ENCODE results near the gene PADI1.

The PADI1 gene

GRCh38 chr1:17222557-17222956 is 17.6 kb downstream of the PADI1 start:
- Histone ChIP-seq H2AFZ (ENCODE audit: low read depth, low read length, severe bottlenecking) (no peak overlapping the region), H3K4me3 (ENCODE audit: insufficient read depth, low read length, poor library complexity, severe bottlenecking) (no peak overlapping the region), H3K27ac (ENCODE audit: low read depth, low read length) (no peak overlapping the region), H3K4me2 (ENCODE audit: low read depth, low read length, poor library complexity, severe bottlenecking) (no peak overlapping the region), H3F3A (ENCODE audit: insufficient read depth) (no peaks in the 10 kb centered on the region), H3K36me3 (ENCODE audit: low read length) (no peaks in the 10 kb centered on the region), H3K9ac (ENCODE audit: low read length) (no peak overlapping the region), H4K20me1 (ENCODE audit: low read depth, low read length) (no peaks in the 10 kb centered on the region), H3K9me2 (replicated peaks; ENCODE audit: insufficient read depth, low read length) (no peaks in the 10 kb centered on the region), H3K27me3 (ENCODE audit: low read length) (no peaks in the 10 kb centered on the region), H3K79me2 (ENCODE audit: insufficient read depth, low read length) (no peaks in the 10 kb centered on the region), H3K9me3 (ENCODE audit: insufficient read depth, low read length) (no peaks in the 10 kb centered on the region)
- TF ChIP-seq CTCF (IDR thresholded peaks at IDR 0.05; ENCODE audit: insufficient read depth, low read length, poor library complexity, severe bottlenecking) (no peak), EZH2phosphoT487 (conservative IDR thresholded peaks at IDR 0.05; ENCODE audit: low read length) (no peak)

- Histone ChIP-seq H3K79me2 (ENCODE audit: insufficient read depth, low read length) (no peaks in the 10 kb centered on the region), H4K20me1 (ENCODE audit: low read depth, low read length) (no peaks in the 10 kb centered on the region), H3K9ac (ENCODE audit: low read length) (no peak overlapping the region), H2AFZ (ENCODE audit: low read depth, low read length, severe bottlenecking) (no peak overlapping the region), H3K36me3 (ENCODE audit: low read length) (no peaks in the 10 kb centered on the region), H3K27ac (ENCODE audit: low read depth, low read length) (no peak overlapping the region), H3F3A (ENCODE audit: insufficient read depth) (no peaks in the 10 kb centered on the region), H3K27me3 (ENCODE audit: low read length) (no peaks in the 10 kb centered on the region), H3K4me3 (ENCODE audit: insufficient read depth, low read length, poor library complexity, severe bottlenecking) (no peak overlapping the region), H3K4me2 (ENCODE audit: low read depth, low read length, poor library complexity, severe bottlenecking) (no peak overlapping the region), H3K9me3 (ENCODE audit: insufficient read depth, low read length) (no peaks in the 10 kb centered on the region), H3K9me2 (replicated peaks; ENCODE audit: insufficient read depth, low read length) (no peaks in the 10 kb centered on the region)
- no peak for TF ChIP-seq EZH2phosphoT487 (conservative IDR thresholded peaks at IDR 0.05; ENCODE audit: low read length)
- no peak for TF ChIP-seq CTCF (IDR thresholded peaks at IDR 0.05; ENCODE audit: insufficient read depth, low read length, poor library complexity, severe bottlenecking)
Observed at GRCh38 chr1:17224434-17224833, 19.5 kb downstream of the PADI1 start.

- H2AFZ ChIP-seq (ENCODE audit: low read depth, low read length, severe bottlenecking): no peak overlapping the region
- H3K9me2 ChIP-seq (replicated peaks; ENCODE audit: insufficient read depth, low read length): no peaks in the 10 kb centered on the region
- no peaks in the 10 kb centered on the region for H3K9me3 ChIP-seq (ENCODE audit: insufficient read depth, low read length)
- H4K20me1 ChIP-seq (ENCODE audit: low read depth, low read length): no peaks in the 10 kb centered on the region
- no peaks in the 10 kb centered on the region for H3K79me2 ChIP-seq (ENCODE audit: insufficient read depth, low read length)
- H3K4me2 ChIP-seq (ENCODE audit: low read depth, low read length, poor library complexity, severe bottlenecking): no peak overlapping the region
- H3K36me3 ChIP-seq (ENCODE audit: low read length): no peaks in the 10 kb centered on the region
- H3F3A ChIP-seq (ENCODE audit: insufficient read depth): no peaks in the 10 kb centered on the region
- no peak overlapping the region for H3K9ac ChIP-seq (ENCODE audit: low read length)
- H3K27ac ChIP-seq (ENCODE audit: low read depth, low read length): no peak overlapping the region
- TF ChIP-seq CTCF (IDR thresholded peaks at IDR 0.05; ENCODE audit: insufficient read depth, low read length, poor library complexity, severe bottlenecking) (no peak), EZH2phosphoT487 (conservative IDR thresholded peaks at IDR 0.05; ENCODE audit: low read length) (no peak)
- no peaks in the 10 kb centered on the region for H3K27me3 ChIP-seq (ENCODE audit: low read length)
- H3K4me3 ChIP-seq (ENCODE audit: insufficient read depth, low read length, poor library complexity, severe bottlenecking): no peak overlapping the region
Observed at GRCh38 chr1:17225140-17225539, 20.2 kb downstream of the PADI1 start.

Measured in SU-DHL-6 (cell line).